GM06990 (cell line): ENCODE results near the gene PNKP.
A peak's percentile ranks its signal among the peaks of the same experiment; 100 is the strongest.

Experiments
- DNase-seq: peaks from one replicate; pipeline ENCODE4 v3.0.0-alpha.2; 2011; ENCODE audit not compliant: insufficient read length; ENCODE audit errors: extremely low read depth
- H3K27me3 ChIP-seq: replicated peaks from 2 replicates; pipeline ENCODE4 v1.6.0; 2011; ENCODE audit warnings: low read length; ENCODE audit not compliant: control insufficient read depth, insufficient read depth
- H3K36me3 ChIP-seq: 2 replicates; pipeline ENCODE4 v1.5.1; 2011; ENCODE audit warnings: low read length; ENCODE audit not compliant: control insufficient read depth, insufficient read depth
- H3K4me3 ChIP-seq: replicated peaks from 2 replicates; pipeline ENCODE4 v1.5.1; 2011; ENCODE audit warnings: low read depth, mild to moderate bottlenecking, control low read depth, low read length
- CTCF ChIP-seq: IDR thresholded peaks from 2 replicates; pipeline ENCODE4 v1.5.1; 2011; ENCODE audit warnings: low read length, control low read depth, mild to moderate bottlenecking, inconsistent platforms; ENCODE audit not compliant: insufficient read depth, poor library complexity, severe bottlenecking

The PNKP gene

DNA sequence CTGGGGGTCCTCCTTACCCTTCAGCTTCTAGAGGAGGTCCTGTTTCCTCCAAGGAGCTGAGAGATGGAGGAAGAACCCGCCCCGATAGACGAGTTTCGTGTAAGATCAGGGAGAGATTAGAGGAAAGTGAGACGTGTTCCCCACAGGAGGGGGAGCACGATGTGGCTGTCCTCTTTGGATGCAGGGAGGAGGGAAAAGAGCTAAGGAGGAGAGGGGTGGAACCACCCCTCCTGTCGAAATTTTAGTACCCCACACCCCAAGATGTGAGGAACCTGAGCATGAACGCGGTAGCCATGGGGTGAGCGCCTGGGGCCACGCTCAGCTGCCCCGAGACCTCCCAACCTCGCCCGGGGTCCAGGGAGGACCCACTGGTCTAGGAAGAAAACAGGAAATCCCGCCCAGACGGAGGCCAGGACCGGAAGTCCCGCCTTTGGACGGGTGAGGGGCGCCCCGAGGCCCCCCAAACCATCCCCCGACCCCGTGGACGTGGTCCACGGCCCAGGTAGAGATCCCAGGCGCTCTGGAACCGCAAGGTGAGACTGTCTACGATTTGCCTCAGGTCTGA, 8.6 kb upstream of the PNKP start:
- no peak for DNase-seq
- no peak for TF ChIP-seq CTCF
- Histone ChIP-seq H3K4me3 (peak overlapping the region; percentile 98), H3K36me3 (peaks cover 13% of the 10 kb centered on the region), H3K27me3 (no peaks in the 10 kb centered on the region)

DNA sequence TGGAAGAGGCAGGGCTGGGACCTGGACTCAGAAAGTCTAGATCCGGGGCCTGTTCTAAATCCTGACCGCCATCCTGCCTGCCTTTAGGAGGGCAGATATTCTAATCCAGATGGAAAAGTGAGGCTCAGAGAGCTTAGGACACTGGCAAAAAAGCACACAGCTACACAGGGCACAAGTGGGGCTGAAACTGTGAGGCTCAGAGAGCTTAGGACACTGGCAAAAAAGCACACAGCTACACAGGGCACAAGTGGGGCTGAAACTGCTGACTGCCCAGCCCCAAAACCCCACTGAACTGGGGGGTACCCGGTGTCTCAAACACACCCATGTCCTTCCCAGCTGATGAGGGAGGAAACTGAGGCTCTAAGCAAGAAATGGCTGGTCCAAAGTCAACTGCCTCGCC, 7.8 kb upstream of the PNKP start:
- Histone ChIP-seq H3K36me3 (peaks cover 8% of the 10 kb centered on the region), H3K27me3 (no peaks in the 10 kb centered on the region), H3K4me3 (peak overlapping the region; percentile 98)
- TF ChIP-seq CTCF, result no peak
- no peak for DNase-seq

- Histone ChIP-seq H3K27me3 (no peaks in the 10 kb centered on the region), H3K36me3 (peaks cover 8% of the 10 kb centered on the region), H3K4me3 (no peak overlapping the region; the same call in 1 of the 2 replicates)
- no peak for DNase-seq
- TF ChIP-seq CTCF, result no peak
Observed at GRCh38 chr19:49874503-49875157, 7.3 kb upstream of the PNKP start.

DNA sequence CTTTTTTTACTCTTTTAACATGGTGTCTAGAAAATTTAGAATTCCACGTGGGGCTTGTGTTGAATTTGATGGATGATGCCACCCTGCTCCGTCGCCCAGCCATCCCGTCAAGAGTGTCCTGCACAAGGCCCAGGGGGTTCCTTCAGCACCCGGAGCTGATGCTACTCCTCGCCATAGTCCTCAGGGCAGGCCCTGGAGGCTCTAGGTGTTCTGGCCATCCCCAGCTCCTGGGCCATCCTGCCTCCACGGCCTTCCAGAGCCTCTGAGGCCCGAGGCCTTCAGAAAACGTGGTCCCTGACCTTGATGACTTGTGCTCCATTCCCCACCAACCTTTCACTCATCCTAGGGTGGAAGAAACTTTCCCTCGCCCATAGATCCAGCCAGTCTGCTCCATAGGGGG, 6.5 kb upstream of the PNKP start:
- DNase-seq, result no peak
- no peak for TF ChIP-seq CTCF
- Histone ChIP-seq H3K4me3 (no peak overlapping the region), H3K27me3 (no peaks in the 10 kb centered on the region), H3K36me3 (peaks cover 4% of the 10 kb centered on the region)

GRCh38 chr19:49873129-49873521, 5.7 kb upstream of the PNKP start:
- Histone ChIP-seq H3K27me3 (no peaks in the 10 kb centered on the region), H3K36me3 (peaks cover 4% of the 10 kb centered on the region), H3K4me3 (no peak overlapping the region)
- TF ChIP-seq CTCF, result no peak
- no peak for DNase-seq
